Activated CD4-positive, alpha-beta T cell treated with anti-CD3 and anti-CD28 coated beads, Interleukin-2, Interleukin-4, amounts not matched to agents 100 ng/mL and 50 ng/mL, durations not matched to agents 16 hours and 8 hours (primary cell): ENCODE data around the gene KRTAP10-4.
"Not testable (repeated sequence)": the region's sequence is repeated elsewhere in the genome, so short reads cannot be mapped to it uniquely, and the experiment has no call there.

Experiments
- DNase-seq: peaks from one replicate; pipeline ENCODE4 v3.0.0-alpha.2; 2020; ENCODE audit warnings: low spot score

The KRTAP10-4 gene

GRCh38 chr21:44599264-44600029 is 25.9 kb downstream of the KRTAP10-4 start:
- DNase-seq, result no peak

GRCh38 chr21:44600118-44600978 is 26.8 kb downstream of the KRTAP10-4 start, which contains the start of gene KRTAP10-7:
TSS of gene KRTAP10-7 (plus strand) at chr21:44600597. CDS start at chr21:44600622, 25 bp downstream.
- DNase-seq, result not testable (repeated sequence)

DNA sequence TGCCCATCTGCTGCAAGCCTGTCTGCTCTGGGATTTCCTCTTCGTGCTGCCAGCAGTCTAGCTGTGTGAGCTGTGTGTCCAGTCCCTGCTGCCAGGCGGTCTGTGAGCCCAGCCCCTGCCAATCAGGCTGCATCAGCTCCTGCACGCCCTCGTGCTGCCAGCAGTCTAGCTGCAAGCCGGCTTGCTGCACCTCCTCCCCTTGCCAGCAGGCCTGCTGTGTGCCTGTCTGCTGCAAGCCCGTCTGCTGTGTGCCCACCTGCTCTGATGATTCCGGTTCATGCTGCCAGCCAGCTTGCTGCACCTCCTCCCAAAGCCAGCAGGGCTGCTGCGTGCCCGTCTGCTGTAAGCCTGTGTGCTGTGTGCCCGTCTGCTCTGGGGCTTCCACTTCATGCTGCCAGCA is 27.6 kb downstream of the KRTAP10-4 start:
- DNase-seq, result not testable (repeated sequence)

- no peak for DNase-seq
These were observed 28.3 kb downstream of the KRTAP10-4 start for GRCh38 chr21:44601596-44602462.

DNA sequence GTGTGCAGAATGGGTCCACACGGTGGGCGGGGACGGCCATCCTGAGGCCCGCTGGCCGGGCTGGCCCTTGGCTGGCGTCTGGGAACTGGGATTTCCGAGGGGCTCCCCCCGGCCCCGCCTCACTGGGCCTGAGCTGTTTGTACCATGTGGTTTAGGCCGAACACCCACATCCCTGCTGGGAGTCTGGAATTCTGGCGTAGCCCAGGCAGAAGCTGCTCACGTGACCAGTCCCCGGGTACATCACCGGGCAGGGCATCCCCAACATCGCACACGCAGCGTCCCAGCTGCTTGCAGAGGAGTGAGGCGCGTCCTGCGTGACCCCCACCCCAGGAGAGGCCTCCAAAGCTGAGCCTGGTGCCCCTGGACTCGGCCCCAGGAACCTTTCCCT is 28.9 kb downstream of the KRTAP10-4 start:
- no peak for DNase-seq

DNA sequence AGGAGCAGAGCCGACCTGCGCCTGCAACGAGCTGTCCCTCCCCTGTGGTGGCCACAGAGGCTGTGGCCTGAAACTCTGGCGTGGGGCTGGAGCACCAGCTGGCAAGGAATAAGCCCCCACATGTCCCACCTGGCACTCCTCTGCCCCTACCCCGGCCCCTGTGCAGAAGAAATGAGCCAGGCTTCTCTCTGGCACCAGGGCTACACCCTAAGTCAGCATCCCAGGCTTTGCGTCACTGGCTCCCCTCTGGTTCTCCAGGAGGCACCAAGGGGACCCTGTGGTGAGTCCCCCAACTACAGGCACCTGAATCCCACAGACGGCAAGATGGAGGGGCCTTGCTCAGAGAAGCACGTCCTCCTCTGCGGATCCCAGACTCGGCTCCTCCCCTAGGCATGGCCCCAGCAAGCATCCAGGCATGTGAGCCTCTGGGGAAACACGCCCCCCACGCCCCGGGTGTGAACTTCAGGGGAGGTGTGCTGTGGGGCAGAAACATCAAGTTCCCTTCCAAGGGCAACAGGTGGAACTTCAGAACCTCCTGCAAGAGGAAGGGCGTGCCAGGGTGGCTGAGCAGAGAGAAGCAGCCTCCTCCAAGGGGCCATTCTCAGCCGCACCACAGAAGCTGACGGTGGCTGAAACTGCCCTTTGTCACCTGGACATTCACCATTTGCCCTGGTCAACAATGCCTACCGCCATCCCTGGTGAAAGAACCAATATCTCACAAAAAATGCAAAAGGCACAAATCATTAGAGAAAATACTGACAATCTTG is 29.8 kb downstream of the KRTAP10-4 start:
- no peak for DNase-seq

- DNase-seq, result no peak
These were observed 30.4 kb downstream of the KRTAP10-4 start for GRCh38 chr21:44603911-44604310.

- no peak for DNase-seq
These were observed 33.0 kb downstream of the KRTAP10-4 start for GRCh38 chr21:44606495-44606894.

- no peak for DNase-seq
These were observed 35.7 kb downstream of the KRTAP10-4 start for GRCh38 chr21:44609193-44609592.

DNA sequence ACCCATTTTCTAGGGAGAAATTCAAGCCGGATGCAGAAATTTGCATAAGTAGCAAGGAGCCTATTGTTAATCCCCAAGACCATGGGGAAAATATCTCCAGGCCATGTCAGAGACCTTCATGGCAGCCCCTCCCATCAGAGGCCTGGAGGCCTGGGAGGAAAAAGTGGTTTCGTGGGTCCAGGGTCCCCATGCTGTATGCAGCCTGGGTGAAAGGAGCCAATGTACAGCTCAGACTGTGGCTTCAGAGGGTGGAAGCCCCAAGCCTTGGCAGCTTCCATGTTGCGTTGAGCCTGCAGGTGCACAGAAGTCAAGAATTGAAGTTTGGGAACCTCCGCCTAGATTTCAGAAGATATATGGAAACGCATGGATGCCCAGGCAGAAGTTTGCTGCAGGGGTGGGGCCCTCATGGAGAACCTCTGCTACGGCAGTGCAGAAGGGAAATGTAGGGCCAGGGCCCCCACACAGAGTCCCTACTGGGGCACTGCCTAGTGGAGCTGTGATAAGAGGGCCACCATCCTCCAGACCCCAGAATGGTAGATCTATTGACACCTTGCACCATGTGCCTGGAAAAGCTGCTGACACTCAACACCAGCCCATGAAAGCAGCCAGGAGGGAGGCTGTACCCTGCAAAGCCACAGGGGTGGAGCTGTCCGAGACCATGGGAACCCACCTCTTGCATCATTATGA is 36.8 kb downstream of the KRTAP10-4 start:
- not testable (repeated sequence) for DNase-seq

DNA sequence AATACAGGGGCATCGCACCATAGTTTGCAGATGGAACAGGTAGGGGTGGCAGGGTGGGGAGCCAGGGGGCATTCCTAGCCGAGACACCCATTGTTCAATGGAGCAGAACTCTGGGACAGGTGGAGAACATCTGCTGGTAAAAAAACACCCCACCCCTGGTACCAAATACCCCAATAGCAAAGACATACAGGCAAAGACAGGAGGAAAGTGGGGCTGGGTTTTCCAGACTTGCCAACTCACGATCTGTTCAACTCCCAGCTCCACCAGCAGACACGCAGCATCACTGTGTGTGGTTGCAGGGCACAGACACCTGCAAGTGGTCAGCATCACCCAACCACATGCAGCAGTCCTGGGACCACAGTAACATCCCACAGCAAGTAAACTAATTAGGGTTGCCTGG is 38.0 kb downstream of the KRTAP10-4 start:
- DNase-seq, result no peak

GRCh38 chr21:44612029-44612486 is 38.5 kb downstream of the KRTAP10-4 start, which contains the start of gene KRTAP10-8:
TSS of gene KRTAP10-8 (plus strand) at chr21:44612079. CDS start at chr21:44612101, 22 bp downstream.
- DNase-seq, result no peak

- DNase-seq, result no peak
These were observed 39.2 kb downstream of the KRTAP10-4 start for GRCh38 chr21:44612669-44613229.

GRCh38 chr21:44613386-44614155 is 40.0 kb downstream of the KRTAP10-4 start:
- no peak for DNase-seq

- DNase-seq, result no peak
These were observed 40.7 kb downstream of the KRTAP10-4 start for GRCh38 chr21:44614161-44614631.

GRCh38 chr21:44614961-44615391 is 41.4 kb downstream of the KRTAP10-4 start:
- DNase-seq, result no peak

- no peak for DNase-seq
These were observed 41.9 kb downstream of the KRTAP10-4 start for GRCh38 chr21:44615466-44615865.

GRCh38 chr21:44615911-44616590 is 42.5 kb downstream of the KRTAP10-4 start:
- DNase-seq, result no peak

GRCh38 chr21:44616591-44616926 is 43.0 kb downstream of the KRTAP10-4 start:
- no peak for DNase-seq
